ENCODE data around the gene CCDC15.

The CCDC15 gene

DNA sequence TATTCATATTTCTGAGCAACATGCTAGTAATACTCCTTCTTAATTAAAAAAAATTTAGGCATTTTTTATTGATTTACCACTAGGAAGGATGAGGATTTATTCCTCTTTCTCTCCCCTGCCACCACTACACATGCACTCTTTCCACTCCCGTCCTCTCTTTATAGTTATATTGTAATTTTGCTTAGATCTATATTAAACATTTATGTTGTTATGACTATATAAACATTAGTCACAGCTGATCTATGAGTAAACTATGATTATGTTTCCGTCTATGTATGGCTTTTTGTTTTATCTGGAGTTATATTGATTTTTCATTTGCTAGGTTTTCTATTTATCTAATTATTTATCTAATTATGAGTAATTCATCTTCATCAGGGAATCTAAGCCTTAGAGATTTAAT lies 17.8 kb downstream of the CCDC15 start:
- H3K36me3 ChIP-seq (ENCODE audit: control insufficient read depth, insufficient read depth, low read length) = no peaks in the 10 kb centered on the region
- no peaks in the 10 kb centered on the region for H3K9me3 ChIP-seq (ENCODE audit: control insufficient read depth, insufficient read depth, low read depth, low read length)
- no peak overlapping the region for H3K4me3 ChIP-seq (ENCODE audit: low read depth, low read length)
- no peaks in the 10 kb centered on the region for H3K4me1 ChIP-seq (ENCODE audit: control insufficient read depth, insufficient read depth, low read length)
- no peak overlapping the region for H3K27ac ChIP-seq (ENCODE audit: low read depth, low read length)
- no peak overlapping the region for H3K9ac ChIP-seq (ENCODE audit: low read length)
- H3K27me3 ChIP-seq (ENCODE audit: control insufficient read depth, insufficient read depth, low read length) = no peaks in the 10 kb centered on the region

DNA sequence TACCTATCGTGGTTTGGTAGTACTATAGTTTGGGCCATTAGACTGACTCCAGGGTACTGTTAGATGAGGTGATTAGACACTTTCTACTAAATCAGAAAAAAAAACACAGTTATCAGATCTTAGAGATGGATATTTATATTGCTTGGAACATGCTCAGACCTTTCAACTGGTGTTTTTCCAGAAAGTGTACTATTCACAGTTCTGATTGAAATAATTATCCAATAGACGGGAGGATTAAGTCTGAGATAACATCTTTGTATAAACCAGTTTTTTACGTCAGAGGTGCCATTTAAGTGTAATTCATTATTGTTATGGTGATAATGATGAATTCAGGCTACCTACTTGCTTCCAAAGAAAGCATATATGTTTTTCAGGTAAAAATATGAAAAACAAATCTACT lies 22.5 kb downstream of the CCDC15 start:
- H3K36me3 ChIP-seq (ENCODE audit: control insufficient read depth, insufficient read depth, low read length) = no peaks in the 10 kb centered on the region
- no peaks in the 10 kb centered on the region for H3K27me3 ChIP-seq (ENCODE audit: control insufficient read depth, insufficient read depth, low read length)

DNA sequence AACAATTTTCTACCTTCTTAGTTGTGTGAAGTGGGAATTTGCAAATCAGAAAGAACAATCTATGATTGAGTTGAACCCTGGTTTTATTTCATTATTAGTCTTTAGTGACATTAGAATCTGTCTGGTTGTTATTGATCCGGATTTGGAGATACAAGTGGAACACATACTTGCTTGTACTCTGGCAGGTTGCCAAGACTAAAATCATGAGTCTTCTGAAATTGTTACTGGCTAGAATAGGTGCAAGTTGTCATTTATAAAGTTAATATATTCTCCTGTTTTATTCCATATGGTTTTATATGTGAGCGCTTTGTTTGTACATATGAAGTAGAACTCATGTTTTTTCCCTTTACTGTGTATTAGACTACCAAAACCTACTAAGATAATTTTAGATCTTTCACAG lies 23.0 kb downstream of the CCDC15 start:
- no peaks in the 10 kb centered on the region for H3K27me3 ChIP-seq (ENCODE audit: control insufficient read depth, insufficient read depth, low read length)
- H3K9ac ChIP-seq (ENCODE audit: low read length) = no peak overlapping the region
- H3K36me3 ChIP-seq (ENCODE audit: control insufficient read depth, insufficient read depth, low read length) = no peaks in the 10 kb centered on the region
- H3K4me1 ChIP-seq (ENCODE audit: control insufficient read depth, insufficient read depth, low read length) = no peaks in the 10 kb centered on the region
- H3K9me3 ChIP-seq (ENCODE audit: control insufficient read depth, insufficient read depth, low read depth, low read length) = no peaks in the 10 kb centered on the region
- no peak overlapping the region for H3K27ac ChIP-seq (ENCODE audit: low read depth, low read length)
- no peak overlapping the region for H3K4me3 ChIP-seq (ENCODE audit: low read depth, low read length)

More for the DNA sequence above, 22.5 kb downstream of the CCDC15 start:
- no peaks in the 10 kb centered on the region for H3K9me3 ChIP-seq (ENCODE audit: control insufficient read depth, insufficient read depth, low read depth, low read length)
- H3K9ac ChIP-seq (ENCODE audit: low read length) = no peak overlapping the region
- H3K4me1 ChIP-seq (ENCODE audit: control insufficient read depth, insufficient read depth, low read length) = no peaks in the 10 kb centered on the region
- H3K4me3 ChIP-seq (ENCODE audit: low read depth, low read length) = no peak overlapping the region
- H3K27ac ChIP-seq (ENCODE audit: low read depth, low read length) = no peak overlapping the region

DNA sequence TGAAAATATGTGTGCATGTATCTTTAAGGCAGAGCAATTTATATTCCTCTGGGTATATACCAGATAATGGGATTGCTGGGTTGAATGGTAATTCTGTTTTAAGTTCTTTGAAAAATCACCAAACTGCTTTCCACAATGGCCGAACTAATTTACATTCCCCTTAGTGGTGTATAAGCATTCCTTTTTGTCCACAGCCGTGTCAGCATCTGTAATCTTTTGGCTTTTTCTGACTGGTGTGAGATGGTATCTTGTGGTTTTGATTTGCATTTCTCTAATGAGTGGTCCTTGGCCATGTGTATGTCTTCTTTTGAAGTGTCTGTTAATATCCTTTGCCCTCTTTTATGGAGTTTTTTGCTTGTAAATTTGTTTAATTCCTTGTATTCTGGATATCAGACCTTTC lies 24.3 kb downstream of the CCDC15 start:
- no peaks in the 10 kb centered on the region for H3K36me3 ChIP-seq (ENCODE audit: control insufficient read depth, insufficient read depth, low read length)
- H3K27ac ChIP-seq (ENCODE audit: low read depth, low read length) = no peak overlapping the region
- H3K4me3 ChIP-seq (ENCODE audit: low read depth, low read length) = no peak overlapping the region
- H3K27me3 ChIP-seq (ENCODE audit: control insufficient read depth, insufficient read depth, low read length) = no peaks in the 10 kb centered on the region
- no peak overlapping the region for H3K9ac ChIP-seq (ENCODE audit: low read length)
- H3K9me3 ChIP-seq (ENCODE audit: control insufficient read depth, insufficient read depth, low read depth, low read length) = no peaks in the 10 kb centered on the region
- H3K4me1 ChIP-seq (ENCODE audit: control insufficient read depth, insufficient read depth, low read length) = no peaks in the 10 kb centered on the region

DNA sequence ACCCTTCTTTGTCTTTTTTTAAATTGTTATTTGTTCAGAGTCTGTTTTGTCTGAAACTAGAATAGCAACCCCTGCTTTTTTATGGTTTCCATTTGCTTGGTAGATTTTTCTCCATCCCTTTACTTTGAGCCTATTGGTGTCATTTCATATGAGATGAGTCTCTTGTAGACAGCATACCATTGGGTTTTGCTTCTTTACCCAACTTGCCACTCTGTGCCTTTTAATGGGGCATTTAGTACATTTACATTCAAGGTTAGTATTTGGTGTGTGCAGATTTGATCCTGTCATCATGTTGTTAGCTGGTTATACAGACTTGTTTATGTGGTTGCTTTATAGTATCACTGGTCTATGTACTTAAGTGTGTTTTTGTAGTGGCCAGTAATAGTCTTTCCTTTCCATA lies 28.0 kb downstream of the CCDC15 start:
- Histone ChIP-seq H3K36me3 (ENCODE audit: control insufficient read depth, insufficient read depth, low read length) (no peaks in the 10 kb centered on the region), H3K9me3 (ENCODE audit: control insufficient read depth, insufficient read depth, low read depth, low read length) (no peaks in the 10 kb centered on the region), H3K27ac (ENCODE audit: low read depth, low read length) (no peak overlapping the region), H3K9ac (ENCODE audit: low read length) (no peak overlapping the region), H3K4me3 (ENCODE audit: low read depth, low read length) (no peak overlapping the region), H3K4me1 (ENCODE audit: control insufficient read depth, insufficient read depth, low read length) (no peaks in the 10 kb centered on the region), H3K27me3 (ENCODE audit: control insufficient read depth, insufficient read depth, low read length) (no peaks in the 10 kb centered on the region)

DNA sequence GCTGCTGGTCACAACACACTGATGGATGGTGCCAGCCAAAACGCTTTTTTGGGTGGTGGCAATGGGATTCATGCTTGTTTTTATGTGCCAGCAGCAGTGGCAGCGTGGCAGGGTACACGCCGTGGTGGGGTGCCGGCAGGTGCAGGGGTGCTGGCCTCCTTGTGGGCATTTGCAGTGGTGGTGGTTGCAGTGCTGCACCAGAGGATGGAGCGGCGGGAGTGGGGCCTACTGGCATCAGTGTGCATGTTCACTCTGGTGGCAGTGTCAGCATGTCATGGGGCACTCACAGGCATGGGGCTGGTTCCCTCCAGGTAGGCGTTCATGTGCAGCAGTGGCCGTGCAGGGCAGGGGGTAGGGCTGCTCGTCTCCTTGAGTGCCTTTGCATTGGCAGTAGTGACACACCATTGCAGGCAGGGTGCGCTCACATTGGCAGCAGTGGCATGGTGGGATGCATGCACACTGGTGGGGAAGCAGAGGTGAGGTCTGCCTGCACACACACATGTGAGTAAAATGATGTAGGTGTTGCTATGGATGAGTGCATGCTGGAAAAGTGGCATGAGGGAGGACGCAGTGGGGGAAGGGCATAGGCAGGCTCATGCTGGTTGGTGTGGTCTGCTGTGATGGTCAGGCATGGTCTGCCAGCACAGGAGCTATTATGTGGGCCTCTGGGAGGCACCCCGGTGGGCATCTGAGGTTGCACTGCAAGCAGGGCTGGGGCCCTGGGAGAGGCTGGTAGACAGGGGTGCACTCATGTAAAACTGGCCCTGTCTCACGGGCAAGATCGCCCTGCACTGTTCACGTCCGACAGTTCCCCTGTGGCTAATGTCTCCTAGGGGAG lies 29.9 kb downstream of the CCDC15 start:
- Histone ChIP-seq H3K4me1 (ENCODE audit: control insufficient read depth, insufficient read depth, low read length) (no peaks in the 10 kb centered on the region), H3K27ac (ENCODE audit: low read depth, low read length) (no peak overlapping the region), H3K36me3 (ENCODE audit: control insufficient read depth, insufficient read depth, low read length) (no peaks in the 10 kb centered on the region), H3K9me3 (ENCODE audit: control insufficient read depth, insufficient read depth, low read depth, low read length) (no peaks in the 10 kb centered on the region), H3K9ac (ENCODE audit: low read length) (no peak overlapping the region), H3K4me3 (ENCODE audit: low read depth, low read length) (no peak overlapping the region), H3K27me3 (ENCODE audit: control insufficient read depth, insufficient read depth, low read length) (no peaks in the 10 kb centered on the region)

DNA sequence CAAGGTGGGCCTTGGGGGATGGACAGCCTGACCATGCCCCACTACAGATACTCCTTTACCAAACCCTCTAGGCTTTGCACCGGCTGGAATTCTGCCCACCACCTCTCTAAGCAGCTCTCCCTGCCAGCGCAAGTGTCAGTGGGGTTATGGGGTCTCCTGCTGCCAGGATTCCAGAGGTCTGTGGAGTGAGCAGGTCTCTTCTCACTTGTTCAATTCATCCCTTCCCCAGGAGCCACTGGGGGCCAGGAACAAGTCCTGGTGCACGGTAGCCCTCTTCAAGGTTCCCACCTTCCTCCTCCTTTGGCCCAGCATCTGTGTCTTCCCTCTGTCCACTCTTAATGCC lies 30.5 kb downstream of the CCDC15 start:
- Histone ChIP-seq H3K9me3 (ENCODE audit: control insufficient read depth, insufficient read depth, low read depth, low read length) (no peaks in the 10 kb centered on the region), H3K27me3 (ENCODE audit: control insufficient read depth, insufficient read depth, low read length) (no peaks in the 10 kb centered on the region), H3K36me3 (ENCODE audit: control insufficient read depth, insufficient read depth, low read length) (no peaks in the 10 kb centered on the region), H3K4me1 (ENCODE audit: control insufficient read depth, insufficient read depth, low read length) (no peaks in the 10 kb centered on the region), H3K4me3 (ENCODE audit: low read depth, low read length) (no peak overlapping the region), H3K9ac (ENCODE audit: low read length) (no peak overlapping the region), H3K27ac (ENCODE audit: low read depth, low read length) (no peak overlapping the region)

DNA sequence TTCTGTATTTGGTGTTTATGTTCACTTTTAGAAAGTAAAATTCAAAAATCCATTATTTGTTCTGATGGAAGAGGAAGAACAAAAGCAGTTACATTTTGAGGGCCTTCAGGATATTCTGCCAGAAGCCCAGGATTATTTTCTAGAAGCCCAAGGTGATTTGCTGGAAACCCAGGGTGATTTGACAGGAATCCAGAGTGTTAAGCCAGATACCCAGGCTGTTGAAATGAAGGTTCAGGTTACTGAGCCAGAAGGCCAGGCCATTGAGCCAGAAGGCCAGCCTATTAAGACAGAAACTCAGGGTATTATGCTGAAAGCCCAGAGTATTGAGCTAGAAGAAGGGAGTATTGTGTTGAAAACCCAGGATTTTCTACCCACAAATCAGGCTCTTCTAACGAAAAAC lies 33.1 kb downstream of the CCDC15 start:
- no peak overlapping the region for H3K4me3 ChIP-seq (ENCODE audit: low read depth, low read length)
- no peaks in the 10 kb centered on the region for H3K27me3 ChIP-seq (ENCODE audit: control insufficient read depth, insufficient read depth, low read length)
- no peaks in the 10 kb centered on the region for H3K36me3 ChIP-seq (ENCODE audit: control insufficient read depth, insufficient read depth, low read length)
- H3K27ac ChIP-seq (ENCODE audit: low read depth, low read length) = no peak overlapping the region
- H3K9me3 ChIP-seq (ENCODE audit: control insufficient read depth, insufficient read depth, low read depth, low read length) = no peaks in the 10 kb centered on the region
- no peaks in the 10 kb centered on the region for H3K4me1 ChIP-seq (ENCODE audit: control insufficient read depth, insufficient read depth, low read length)
- H3K9ac ChIP-seq (ENCODE audit: low read length) = no peak overlapping the region

DNA sequence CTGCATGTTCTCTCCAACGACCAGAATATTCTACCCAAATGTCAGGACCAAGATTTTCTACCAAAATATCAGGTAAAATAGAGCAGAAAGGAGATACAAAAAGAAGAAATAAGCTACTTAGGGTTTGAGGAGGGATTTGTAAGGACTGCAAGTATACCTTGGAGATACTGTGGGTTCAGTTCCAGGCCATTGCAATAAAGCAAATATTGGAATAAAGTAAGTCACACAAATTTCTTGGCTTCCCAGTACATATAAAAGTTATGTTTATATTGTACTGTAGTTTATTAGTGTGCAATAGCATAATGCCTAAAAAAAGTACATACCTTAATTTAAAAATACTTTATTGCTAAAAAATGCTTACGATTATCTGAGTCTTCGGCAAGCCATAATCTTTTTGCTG lies 34.1 kb downstream of the CCDC15 start:
- Histone ChIP-seq H3K9me3 (ENCODE audit: control insufficient read depth, insufficient read depth, low read depth, low read length) (no peaks in the 10 kb centered on the region), H3K36me3 (ENCODE audit: control insufficient read depth, insufficient read depth, low read length) (no peaks in the 10 kb centered on the region), H3K9ac (ENCODE audit: low read length) (no peak overlapping the region), H3K4me3 (ENCODE audit: low read depth, low read length) (no peak overlapping the region), H3K27ac (ENCODE audit: low read depth, low read length) (no peak overlapping the region), H3K27me3 (ENCODE audit: control insufficient read depth, insufficient read depth, low read length) (no peaks in the 10 kb centered on the region), H3K4me1 (ENCODE audit: control insufficient read depth, insufficient read depth, low read length) (no peaks in the 10 kb centered on the region)

DNA sequence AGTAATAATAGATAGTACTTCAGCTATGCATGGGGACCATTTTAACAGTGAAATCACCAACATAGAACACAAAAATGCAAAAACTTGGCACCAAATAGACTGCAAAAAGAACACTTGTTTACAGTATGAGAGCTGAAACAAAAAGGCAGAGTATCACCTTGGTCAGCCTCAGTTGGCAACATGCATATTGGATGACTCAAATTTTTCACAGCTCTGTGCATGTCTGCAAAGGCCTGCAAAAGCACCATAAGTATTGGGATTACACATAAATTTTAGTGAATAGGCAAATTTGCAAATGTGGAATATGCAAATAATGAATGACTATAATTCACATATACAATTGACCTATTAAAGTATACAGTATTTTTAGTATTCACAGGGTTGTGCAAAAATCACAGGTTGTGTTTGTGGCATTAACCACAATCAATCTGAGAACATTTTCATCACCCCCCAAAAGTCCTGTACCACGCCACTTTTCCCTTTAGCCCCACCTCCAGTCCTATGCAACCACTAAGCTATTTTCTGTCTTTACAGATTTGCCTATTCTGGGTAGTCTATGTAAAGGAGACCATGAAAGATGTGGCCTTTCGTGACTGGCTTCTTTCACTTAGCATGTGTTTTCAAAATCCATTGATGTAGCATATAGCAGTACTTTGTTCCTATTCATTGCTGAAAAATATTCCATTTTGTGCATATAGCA lies 47.2 kb downstream of the CCDC15 start:
- no peaks in the 10 kb centered on the region for H3K36me3 ChIP-seq (ENCODE audit: control insufficient read depth, insufficient read depth, low read length)

DNA sequence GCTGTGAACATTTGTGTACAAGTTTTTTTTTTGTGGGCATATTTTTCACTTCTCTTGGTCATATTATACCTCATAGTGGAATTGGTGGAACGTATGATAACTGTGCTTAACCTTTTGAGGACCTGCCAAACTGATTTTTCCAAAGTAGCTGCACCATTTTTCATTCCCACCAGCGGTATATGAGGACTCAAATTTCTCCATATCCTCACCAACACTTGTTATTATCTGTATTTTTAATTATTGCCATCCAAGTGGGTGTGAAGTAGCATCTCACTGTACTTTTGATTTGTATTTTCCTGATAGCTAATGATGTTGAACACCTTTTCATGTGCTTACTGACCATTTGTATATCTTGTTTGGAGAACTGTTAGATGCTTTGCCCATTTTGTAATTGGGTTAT lies 47.8 kb downstream of the CCDC15 start:
- Histone ChIP-seq H3K27ac (ENCODE audit: low read depth, low read length) (no peak overlapping the region), H3K9me3 (ENCODE audit: control insufficient read depth, insufficient read depth, low read depth, low read length) (no peaks in the 10 kb centered on the region), H3K27me3 (ENCODE audit: control insufficient read depth, insufficient read depth, low read length) (no peaks in the 10 kb centered on the region), H3K4me3 (ENCODE audit: low read depth, low read length) (no peak overlapping the region), H3K36me3 (ENCODE audit: control insufficient read depth, insufficient read depth, low read length) (no peaks in the 10 kb centered on the region), H3K9ac (ENCODE audit: low read length) (no peak overlapping the region), H3K4me1 (ENCODE audit: control insufficient read depth, insufficient read depth, low read length) (no peaks in the 10 kb centered on the region)

More for the DNA sequence above, 47.2 kb downstream of the CCDC15 start:
- Histone ChIP-seq H3K27me3 (ENCODE audit: control insufficient read depth, insufficient read depth, low read length) (no peaks in the 10 kb centered on the region), H3K27ac (ENCODE audit: low read depth, low read length) (no peak overlapping the region), H3K4me3 (ENCODE audit: low read depth, low read length) (no peak overlapping the region), H3K9ac (ENCODE audit: low read length) (no peak overlapping the region), H3K4me1 (ENCODE audit: control insufficient read depth, insufficient read depth, low read length) (no peaks in the 10 kb centered on the region), H3K9me3 (ENCODE audit: control insufficient read depth, insufficient read depth, low read depth, low read length) (no peaks in the 10 kb centered on the region)

Measured in HUES6 (cell line).